IMR-90 (cell line): ENCODE measurements around the gene SNX7.

Source experiments
- CEBPB ChIP-seq: IDR thresholded peaks from 2 replicates; pipeline ENCODE4 v1.6.1; 2012; ENCODE audit warnings: low read depth, low read length, improper control_type of control experiment
- CHD1 ChIP-seq: IDR thresholded peaks from 2 replicates; pipeline ENCODE4 v1.6.1; 2012; ENCODE audit warnings: low read depth, low read length, improper control_type of control experiment
- CTCF ChIP-seq: conservative IDR thresholded peaks from 2 replicates; pipeline ENCODE4 v1.5.1; 2012; ENCODE audit warnings: mild to moderate bottlenecking, low read depth, low read length, improper control_type of control experiment
- FOS ChIP-seq: fragments of 150-350 bp; IDR thresholded peaks from 2 replicates; pipeline ENCODE4 v1.6.1; 2016; ENCODE audit warnings: low read depth, low read length
- MAZ ChIP-seq: IDR thresholded peaks from 2 replicates; pipeline ENCODE4 v1.6.1; 2012; ENCODE audit warnings: low read depth, mild to moderate bottlenecking, low read length, improper control_type of control experiment, moderate library complexity, borderline replicate concordance
- MXI1 ChIP-seq: IDR thresholded peaks from 2 replicates; pipeline ENCODE4 v1.6.1; 2012; ENCODE audit warnings: low read depth, mild to moderate bottlenecking, low read length, moderate library complexity, borderline replicate concordance
- POLR2A ChIP-seq: IDR thresholded peaks from 2 replicates; pipeline ENCODE4 v1.6.1; 2012; ENCODE audit warnings: mild to moderate bottlenecking, low read depth, low read length
- RAD21 ChIP-seq: IDR thresholded peaks from 2 replicates; pipeline ENCODE4 v1.6.1; 2012; ENCODE audit warnings: low read length, improper control_type of control experiment
- RCOR1 ChIP-seq: IDR thresholded peaks from 2 replicates; pipeline ENCODE4 v1.6.1; 2012; ENCODE audit warnings: mild to moderate bottlenecking, low read length, improper control_type of control experiment; ENCODE audit not compliant: insufficient replicate concordance
- RFX5 ChIP-seq: IDR thresholded peaks from 2 replicates; pipeline ENCODE4 v1.8.0; 2012; ENCODE audit warnings: low read depth, mild to moderate bottlenecking, low read length, moderate library complexity
- SMC3 ChIP-seq: fragments of 150-350 bp; IDR thresholded peaks from 2 replicates; pipeline ENCODE4 v1.6.1; 2016; ENCODE audit warnings: low read depth, mild to moderate bottlenecking, antibody characterized with exemption, low read length, moderate library complexity
- USF2 ChIP-seq: fragments of 150-350 bp; IDR thresholded peaks from 2 replicates; pipeline ENCODE4 v1.6.1; 2017; ENCODE audit warnings: mild to moderate bottlenecking, antibody characterized with exemption, low read length, low read depth

- TF ChIP-seq USF2 (no peak), RFX5 (no peak), CTCF (no peak), POLR2A (no peak), CHD1 (no peak), CEBPB (no peak), MAZ (no peak), RCOR1 (no peak), FOS (no peak), RAD21 (no peak), SMC3 (no peak), MXI1 (no peak)
Observed at GRCh38 chr1:98677288-98677687, 15.8 kb downstream of the SNX7 start.
